ENCODE measurements around the gene SNW1.
"Not testable (repeated sequence)": the region's sequence is repeated elsewhere in the genome, so short reads cannot be mapped to it uniquely, and the experiment has no call there.

SNW1 gene

GRCh38 chr14:77760381-77761204 is at the start of gene SNW1:
TSS of gene SNW1 (minus strand) at chr14:77761156. CDS start at chr14:77761127, 29 bp downstream.
- peak; percentile 96 for DNase-seq

GRCh38 chr14:77809011-77809410 is 48.1 kb upstream of the SNW1 start:
- no peak for DNase-seq

GRCh38 chr14:77808250-77808649 is 47.3 kb upstream of the SNW1 start:
- DNase-seq = no peak

GRCh38 chr14:77805706-77806105 is 44.8 kb upstream of the SNW1 start:
- no peak for DNase-seq

GRCh38 chr14:77804592-77804991 is 43.6 kb upstream of the SNW1 start:
- DNase-seq = no peak

- DNase-seq = no peak
These were observed 39.9 kb upstream of the SNW1 start for GRCh38 chr14:77800814-77801213.

- peak; percentile 83 for DNase-seq
These were observed 39.1 kb upstream of the SNW1 start, which contains the start of gene ADCK1 for GRCh38 chr14:77799863-77800730. TSS of gene ADCK1 (plus strand) at chr14:77800109. CDS start at chr14:77818979, 18,870 bp downstream.

GRCh38 chr14:77799456-77799855 is 38.5 kb upstream of the SNW1 start:
- DNase-seq = not testable (repeated sequence)

- DNase-seq = no peak
These were observed 33.4 kb upstream of the SNW1 start for GRCh38 chr14:77794357-77794756.

GRCh38 chr14:77793255-77793654 is 32.3 kb upstream of the SNW1 start:
- not testable (repeated sequence) for DNase-seq

- DNase-seq = no peak
These were observed 30.3 kb upstream of the SNW1 start for GRCh38 chr14:77791225-77791600.

GRCh38 chr14:77790566-77791224 is 29.7 kb upstream of the SNW1 start:
- DNase-seq = no peak

- DNase-seq = no peak
These were observed 25.2 kb upstream of the SNW1 start for GRCh38 chr14:77786148-77786547.

GRCh38 chr14:77782202-77782601 is 21.2 kb upstream of the SNW1 start:
- DNase-seq = no peak

- not testable (repeated sequence) for DNase-seq
These were observed 13.0 kb upstream of the SNW1 start for GRCh38 chr14:77773966-77774365.

- not testable (repeated sequence) for DNase-seq
These were observed 7.6 kb upstream of the SNW1 start for GRCh38 chr14:77768442-77769069.

GRCh38 chr14:77763978-77764377 is 3.0 kb upstream of the SNW1 start:
- DNase-seq = no peak

- DNase-seq = no peak
These were observed 2.4 kb upstream of the SNW1 start for GRCh38 chr14:77763316-77763715.

GRCh38 chr14:77761205-77761931 is 412 bp upstream of the SNW1 start:
- peak; percentile 5 for DNase-seq

GRCh38 chr14:77752799-77753516 is 8.0 kb downstream of the SNW1 start:
- no peak for DNase-seq

GRCh38 chr14:77752266-77752665 is 8.7 kb downstream of the SNW1 start:
- no peak for DNase-seq
